ENCODE measurements around the gene RAB34. TPM values are rescaled to one million over a fixed set of nuclear protein-coding genes. Genes with fewer than 3 reads are reported as not detected.

Gene RAB34
- total and polyA plus RNA-seq, 9 of the 15 experiments (the other 6 are each of a cell fraction or from before 2014, with no cell fraction given) = 0.07 to 3.8 (median 0.46) TPM; not detected in 1

- TF ChIP-seq CEBPZ (IDR thresholded peaks at IDR 0.05; ENCODE audit: borderline replicate concordance, low read depth, low read length) (no peak), SIN3B (IDR thresholded peaks at IDR 0.05; ENCODE audit: low read depth) (no peak), KDM4B (IDR thresholded peaks at IDR 0.05; ENCODE audit: borderline replicate concordance in 2 of 2, low read depth in 1 of 2) (0 out of 4 replicates have a peak, but pooled peaks of 1 of the 2 experiments have one; percentile 20), ZEB2 (IDR thresholded peaks at IDR 0.05) (no peak), DDX20 (tag; IDR thresholded peaks at IDR 0.05; ENCODE audit: low read depth) (no peak), SNIP1 (IDR thresholded peaks at IDR 0.05; ENCODE audit: low read depth) (no peak), RBM14 (IDR thresholded peaks at IDR 0.05; ENCODE audit: borderline replicate concordance, insufficient read depth, low read depth, low read length) (no peak)
- TF ChIP-seq, protein P1, sequence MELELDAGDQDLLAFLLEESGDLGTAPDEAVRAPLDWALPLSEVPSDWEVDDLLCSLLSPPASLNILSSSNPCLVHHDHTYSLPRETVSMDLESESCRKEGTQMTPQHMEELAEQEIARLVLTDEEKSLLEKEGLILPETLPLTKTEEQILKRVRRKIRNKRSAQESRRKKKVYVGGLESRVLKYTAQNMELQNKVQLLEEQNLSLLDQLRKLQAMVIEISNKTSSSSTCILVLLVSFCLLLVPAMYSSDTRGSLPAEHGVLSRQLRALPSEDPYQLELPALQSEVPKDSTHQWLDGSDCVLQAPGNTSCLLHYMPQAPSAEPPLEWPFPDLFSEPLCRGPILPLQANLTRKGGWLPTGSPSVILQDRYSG (tag; conservative IDR thresholded peaks at IDR 0.05; ENCODE audit: low read depth) = no peak
- TF ChIP-seq, protein P2, sequence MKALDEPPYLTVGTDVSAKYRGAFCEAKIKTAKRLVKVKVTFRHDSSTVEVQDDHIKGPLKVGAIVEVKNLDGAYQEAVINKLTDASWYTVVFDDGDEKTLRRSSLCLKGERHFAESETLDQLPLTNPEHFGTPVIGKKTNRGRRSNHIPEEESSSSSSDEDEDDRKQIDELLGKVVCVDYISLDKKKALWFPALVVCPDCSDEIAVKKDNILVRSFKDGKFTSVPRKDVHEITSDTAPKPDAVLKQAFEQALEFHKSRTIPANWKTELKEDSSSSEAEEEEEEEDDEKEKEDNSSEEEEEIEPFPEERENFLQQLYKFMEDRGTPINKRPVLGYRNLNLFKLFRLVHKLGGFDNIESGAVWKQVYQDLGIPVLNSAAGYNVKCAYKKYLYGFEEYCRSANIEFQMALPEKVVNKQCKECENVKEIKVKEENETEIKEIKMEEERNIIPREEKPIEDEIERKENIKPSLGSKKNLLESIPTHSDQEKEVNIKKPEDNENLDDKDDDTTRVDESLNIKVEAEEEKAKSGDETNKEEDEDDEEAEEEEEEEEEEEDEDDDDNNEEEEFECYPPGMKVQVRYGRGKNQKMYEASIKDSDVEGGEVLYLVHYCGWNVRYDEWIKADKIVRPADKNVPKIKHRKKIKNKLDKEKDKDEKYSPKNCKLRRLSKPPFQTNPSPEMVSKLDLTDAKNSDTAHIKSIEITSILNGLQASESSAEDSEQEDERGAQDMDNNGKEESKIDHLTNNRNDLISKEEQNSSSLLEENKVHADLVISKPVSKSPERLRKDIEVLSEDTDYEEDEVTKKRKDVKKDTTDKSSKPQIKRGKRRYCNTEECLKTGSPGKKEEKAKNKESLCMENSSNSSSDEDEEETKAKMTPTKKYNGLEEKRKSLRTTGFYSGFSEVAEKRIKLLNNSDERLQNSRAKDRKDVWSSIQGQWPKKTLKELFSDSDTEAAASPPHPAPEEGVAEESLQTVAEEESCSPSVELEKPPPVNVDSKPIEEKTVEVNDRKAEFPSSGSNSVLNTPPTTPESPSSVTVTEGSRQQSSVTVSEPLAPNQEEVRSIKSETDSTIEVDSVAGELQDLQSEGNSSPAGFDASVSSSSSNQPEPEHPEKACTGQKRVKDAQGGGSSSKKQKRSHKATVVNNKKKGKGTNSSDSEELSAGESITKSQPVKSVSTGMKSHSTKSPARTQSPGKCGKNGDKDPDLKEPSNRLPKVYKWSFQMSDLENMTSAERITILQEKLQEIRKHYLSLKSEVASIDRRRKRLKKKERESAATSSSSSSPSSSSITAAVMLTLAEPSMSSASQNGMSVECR (CRISPR knock-in tag; IDR thresholded peaks at IDR 0.05) = no peak
- TF ChIP-seq, protein P3, sequence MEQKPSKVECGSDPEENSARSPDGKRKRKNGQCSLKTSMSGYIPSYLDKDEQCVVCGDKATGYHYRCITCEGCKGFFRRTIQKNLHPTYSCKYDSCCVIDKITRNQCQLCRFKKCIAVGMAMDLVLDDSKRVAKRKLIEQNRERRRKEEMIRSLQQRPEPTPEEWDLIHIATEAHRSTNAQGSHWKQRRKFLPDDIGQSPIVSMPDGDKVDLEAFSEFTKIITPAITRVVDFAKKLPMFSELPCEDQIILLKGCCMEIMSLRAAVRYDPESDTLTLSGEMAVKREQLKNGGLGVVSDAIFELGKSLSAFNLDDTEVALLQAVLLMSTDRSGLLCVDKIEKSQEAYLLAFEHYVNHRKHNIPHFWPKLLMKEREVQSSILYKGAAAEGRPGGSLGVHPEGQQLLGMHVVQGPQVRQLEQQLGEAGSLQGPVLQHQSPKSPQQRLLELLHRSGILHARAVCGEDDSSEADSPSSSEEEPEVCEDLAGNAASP (IDR thresholded peaks at IDR 0.05) = no peak
- TF ChIP-seq, protein P4, sequence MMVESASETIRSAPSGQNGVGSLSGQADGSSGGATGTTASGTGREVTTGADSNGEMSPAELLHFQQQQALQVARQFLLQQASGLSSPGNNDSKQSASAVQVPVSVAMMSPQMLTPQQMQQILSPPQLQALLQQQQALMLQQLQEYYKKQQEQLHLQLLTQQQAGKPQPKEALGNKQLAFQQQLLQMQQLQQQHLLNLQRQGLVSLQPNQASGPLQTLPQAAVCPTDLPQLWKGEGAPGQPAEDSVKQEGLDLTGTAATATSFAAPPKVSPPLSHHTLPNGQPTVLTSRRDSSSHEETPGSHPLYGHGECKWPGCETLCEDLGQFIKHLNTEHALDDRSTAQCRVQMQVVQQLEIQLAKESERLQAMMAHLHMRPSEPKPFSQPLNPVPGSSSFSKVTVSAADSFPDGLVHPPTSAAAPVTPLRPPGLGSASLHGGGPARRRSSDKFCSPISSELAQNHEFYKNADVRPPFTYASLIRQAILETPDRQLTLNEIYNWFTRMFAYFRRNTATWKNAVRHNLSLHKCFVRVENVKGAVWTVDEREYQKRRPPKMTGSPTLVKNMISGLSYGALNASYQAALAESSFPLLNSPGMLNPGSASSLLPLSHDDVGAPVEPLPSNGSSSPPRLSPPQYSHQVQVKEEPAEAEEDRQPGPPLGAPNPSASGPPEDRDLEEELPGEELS (CRISPR knock-in tag; IDR thresholded peaks at IDR 0.05; ENCODE audit: borderline replicate concordance) = 0 out of 2 replicates have a peak, but pooled peaks have one; percentile 27
Observed at GRCh38 chr17:28712705-28713415, 4.8 kb downstream of the RAB34 start (continued).
